GM12872 (cell line): ENCODE data around the gene SPDYC.

Source experiments
- CTCF ChIP-seq: IDR thresholded peaks from 3 replicates; pipeline ENCODE4 v1.5.1; 2011; ENCODE audit warnings: low read depth, mild to moderate bottlenecking, low read length, moderate library complexity; ENCODE audit not compliant: insufficient read depth

SPDYC gene

GRCh38 chr11:65126624-65127274 lies 43.3 kb upstream of the SPDYC start:
- no peak for TF ChIP-seq CTCF

- no peak for TF ChIP-seq CTCF
Measured at GRCh38 chr11:65127473-65128181, 42.4 kb upstream of the SPDYC start.

GRCh38 chr11:65128182-65129145 lies 41.6 kb upstream of the SPDYC start:
- TF ChIP-seq CTCF, result no peak

- TF ChIP-seq CTCF, result 0 out of 3 replicates have a peak, but pooled peaks have one; percentile 13
Measured at GRCh38 chr11:65129649-65130441, 40.2 kb upstream of the SPDYC start.

- TF ChIP-seq CTCF, result no peak
Measured at GRCh38 chr11:65130631-65131416, 39.2 kb upstream of the SPDYC start.

GRCh38 chr11:65131417-65131776 lies 38.6 kb upstream of the SPDYC start:
- no peak for TF ChIP-seq CTCF
